Hepatocyte (in vitro differentiated cells): ENCODE data around the gene SLX9. TPM values are rescaled to one million over a fixed set of nuclear protein-coding genes. Genes with fewer than 3 reads are reported as not detected.

Source experiments
- DNase-seq: peaks from one replicate; pipeline ENCODE4 v3.0.0-alpha.2; 2016; ENCODE audit warnings: low spot score
- H2AFZ ChIP-seq: fragments of 200-600 bp; sonication (generic); 2 replicates; pipeline ENCODE4 v1.6.0; 2016; ENCODE audit warnings: antibody characterized with exemption, mild to moderate bottlenecking
- H3K27ac ChIP-seq: fragments of 200-600 bp; sonication (generic); 2 replicates; pipeline ENCODE4 v1.5.1; 2016; ENCODE audit warnings: mild to moderate bottlenecking
- H3K27me3 ChIP-seq: fragments of 200-600 bp; sonication (generic); 2 replicates; pipeline ENCODE4 v1.6.1; 2016
- H3K36me3 ChIP-seq: fragments of 200-600 bp; sonication (generic); replicated peaks from 2 replicates; pipeline ENCODE4 v1.5.1; 2016; ENCODE audit warnings: low read depth; ENCODE audit not compliant: insufficient read depth
- H3K4me1 ChIP-seq: fragments of 200-600 bp; sonication (generic); 2 replicates; pipeline ENCODE4 v1.5.1; 2016; ENCODE audit warnings: mild to moderate bottlenecking, moderate library complexity; ENCODE audit not compliant: insufficient read depth
- H3K4me2 ChIP-seq: fragments of 200-600 bp; sonication (generic); 2 replicates; pipeline ENCODE4 v1.6.0; 2016
- H3K4me3 ChIP-seq: fragments of 200-600 bp; sonication (generic); 2 replicates; pipeline ENCODE4 v1.5.1; 2016; ENCODE audit warnings: mild to moderate bottlenecking
- H3K79me2 ChIP-seq: fragments of 200-600 bp; sonication (generic); 2 replicates; pipeline ENCODE4 v1.6.0; 2017; ENCODE audit warnings: mild to moderate bottlenecking
- H3K9me2 ChIP-seq: fragments of 200-600 bp; sonication (generic); replicated peaks from 2 replicates; pipeline ENCODE4 v1.6.0; 2017; ENCODE audit warnings: mild to moderate bottlenecking; ENCODE audit not compliant: insufficient read depth
- H3K9me3 ChIP-seq: fragments of 200-600 bp; sonication (generic); 2 replicates; pipeline ENCODE4 v1.5.1; 2016; ENCODE audit warnings: low read depth, mild to moderate bottlenecking
- H4K20me1 ChIP-seq: fragments of 200-600 bp; sonication (generic); 2 replicates; pipeline ENCODE4 v1.6.0; 2016; ENCODE audit warnings: mild to moderate bottlenecking; ENCODE audit not compliant: insufficient read depth, poor library complexity, severe bottlenecking
- CTCF ChIP-seq: fragments of 200-600 bp; sonication (generic); IDR thresholded peaks from 2 replicates; pipeline ENCODE4 v1.5.1; 2016; ENCODE audit warnings: antibody characterized with exemption, mild to moderate bottlenecking; ENCODE audit not compliant: poor library complexity
- EZH2 ChIP-seq: fragments of 200-600 bp; sonication (generic); IDR thresholded peaks from 2 replicates; pipeline ENCODE4 v1.6.1; 2016; ENCODE audit warnings: antibody characterized with exemption, mild to moderate bottlenecking, borderline replicate concordance
- EZH2phosphoT487 ChIP-seq: fragments of 200-600 bp; sonication (generic); IDR thresholded peaks from one replicate; pipeline ENCODE4 v1.6.1; 2018; ENCODE audit warnings: antibody characterized with exemption, mild to moderate bottlenecking, low read depth, moderate library complexity; ENCODE audit not compliant: unreplicated experiment, severe bottlenecking
- WGBS: methylation state at CpG from one replicate; pipeline ENCODE4 v1.1.6; 2016; ENCODE audit warnings: low lambda C conversion rate; ENCODE audit errors: missing lambda C conversion rate; 5-methylcytosine and 5-hydroxymethylcytosine counted together
- polyA plus RNA-seq: library from polyadenylated mRNA; unstranded; fragments of >200 nt; fragmentation: Nextera tagmentation; extraction: Ambion mirVana; gene quantifications from 2 replicates; pipeline ENCODE4 v1.2.1, GENCODE V29; 2016
- total RNA-seq: library from RNA; depleted of rRNA; stranded (reverse); fragments of >200 nt; gene quantifications from 2 replicates; pipeline ENCODE4 v1.2.3, GENCODE V29; 2014

Gene SLX9
- total and polyA plus RNA-seq, 2 experiments from 2014 or later = 16.3 to 33.2 TPM

- no peak overlapping the region for H2AFZ ChIP-seq
- 89% methylated on average over 32 of the region's 32 CpGs for whole genome bisulfite sequencing
- DNase-seq = no peak
Measured at GRCh38 chr21:44998621-44999427, 59.0 kb downstream of the SLX9 start.

GRCh38 chr21:44999428-44999971 lies 59.7 kb downstream of the SLX9 start:
- no peaks in the 10 kb centered on the region for H3K9me2 ChIP-seq
- TF ChIP-seq EZH2 (no peak), EZH2phosphoT487 (no peak), CTCF (no peak)
- H3K4me3 ChIP-seq = no peak overlapping the region
- no peaks in the 10 kb centered on the region for H3K27me3 ChIP-seq
- no peaks in the 10 kb centered on the region for H3K79me2 ChIP-seq
- H2AFZ ChIP-seq = no peak overlapping the region
- H3K4me1 ChIP-seq = no peaks in the 10 kb centered on the region
- no peak overlapping the region for H3K27ac ChIP-seq
- 93% methylated on average over 17 of the region's 17 CpGs for WGBS
- no peaks in the 10 kb centered on the region for H3K9me3 ChIP-seq
- DNase-seq = no peak
- H3K36me3 ChIP-seq = no peaks in the 10 kb centered on the region
- H3K4me2 ChIP-seq = no peak overlapping the region
- no peaks in the 10 kb centered on the region for H4K20me1 ChIP-seq

More at GRCh38 chr21:44998621-44999427, 59.0 kb downstream of the SLX9 start:
- Histone ChIP-seq H3K4me3 (no peak overlapping the region), H3K4me1 (no peaks in the 10 kb centered on the region), H3K27me3 (no peaks in the 10 kb centered on the region), H4K20me1 (no peaks in the 10 kb centered on the region), H3K9me2 (no peaks in the 10 kb centered on the region), H3K9me3 (no peaks in the 10 kb centered on the region), H3K4me2 (no peak overlapping the region), H3K27ac (no peak overlapping the region), H3K79me2 (no peaks in the 10 kb centered on the region), H3K36me3 (no peaks in the 10 kb centered on the region)
- TF ChIP-seq CTCF = no peak
- no peak for TF ChIP-seq EZH2
- no peak for TF ChIP-seq EZH2phosphoT487

GRCh38 chr21:44999972-45000636 lies 60.3 kb downstream of the SLX9 start:
- H3K27ac ChIP-seq = no peak overlapping the region
- H3K36me3 ChIP-seq = no peaks in the 10 kb centered on the region
- DNase-seq = no peak
- no peaks in the 10 kb centered on the region for H3K9me3 ChIP-seq
- TF ChIP-seq EZH2phosphoT487 = no peak
- no peak for TF ChIP-seq EZH2
- TF ChIP-seq CTCF = no peak
- no peaks in the 10 kb centered on the region for H3K79me2 ChIP-seq
- H3K9me2 ChIP-seq = no peaks in the 10 kb centered on the region
- H3K4me3 ChIP-seq = no peak overlapping the region
- H2AFZ ChIP-seq = no peak overlapping the region
- WGBS = 89% methylated on average over 29 of the region's 29 CpGs
- H3K4me1 ChIP-seq = no peaks in the 10 kb centered on the region
- no peaks in the 10 kb centered on the region for H3K27me3 ChIP-seq
- no peaks in the 10 kb centered on the region for H4K20me1 ChIP-seq
- no peak overlapping the region for H3K4me2 ChIP-seq
